Stimulated activated CD4-positive, alpha-beta T cell treated with anti-CD3 and anti-CD28 coated beads, Interleukin-1b, Interleukin-23, amount 100 ng/mL, for 1 hour (primary cell): ENCODE data around the gene ACTN1.

ENCODE experiments used
- DNase-seq, 2 donors: peaks; one replicate each; pipeline ENCODE4 v3.0.0-alpha.2; 2020; ENCODE audit warnings: low read depth in 2 of 2

Gene ACTN1

DNA sequence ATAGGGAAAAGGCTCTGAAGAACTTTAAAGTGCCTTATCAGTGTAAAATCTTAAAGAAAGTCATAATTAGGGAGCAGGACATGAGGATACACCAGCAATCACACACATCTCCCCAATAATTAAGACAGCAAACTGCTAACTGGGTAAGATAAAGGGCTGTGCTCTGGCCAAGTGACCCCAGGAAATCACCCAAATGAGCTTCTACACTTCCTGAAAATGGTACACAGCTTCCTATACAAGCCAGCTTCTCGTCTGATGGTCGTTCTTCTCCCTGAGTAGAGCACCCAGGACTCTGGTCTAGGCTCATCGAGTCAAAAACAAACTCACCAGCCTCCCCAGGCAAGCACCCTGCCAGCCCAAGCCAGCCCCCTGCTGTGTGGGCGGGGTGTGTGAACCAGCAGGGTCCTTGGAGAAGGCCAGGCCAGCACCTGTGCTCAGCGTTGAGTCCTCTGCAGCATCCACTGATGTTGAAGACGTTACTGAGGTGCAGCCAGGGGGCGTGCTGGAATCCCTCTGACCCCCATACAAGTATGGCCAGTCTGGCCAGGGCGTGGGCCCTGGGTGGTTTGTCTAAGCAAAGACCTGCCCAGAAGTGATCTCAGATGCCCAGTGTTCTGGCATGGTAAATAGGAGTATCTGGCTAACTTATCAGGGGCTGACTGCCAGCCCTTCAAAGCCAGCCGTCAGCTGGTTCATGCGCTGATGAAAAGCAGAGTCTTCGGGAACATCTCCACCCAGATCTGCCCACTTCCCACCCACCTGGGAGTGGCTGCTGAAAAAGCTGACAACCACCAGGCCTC, 41.4 kb downstream of the ACTN1 start:
- no peak for DNase-seq

DNA sequence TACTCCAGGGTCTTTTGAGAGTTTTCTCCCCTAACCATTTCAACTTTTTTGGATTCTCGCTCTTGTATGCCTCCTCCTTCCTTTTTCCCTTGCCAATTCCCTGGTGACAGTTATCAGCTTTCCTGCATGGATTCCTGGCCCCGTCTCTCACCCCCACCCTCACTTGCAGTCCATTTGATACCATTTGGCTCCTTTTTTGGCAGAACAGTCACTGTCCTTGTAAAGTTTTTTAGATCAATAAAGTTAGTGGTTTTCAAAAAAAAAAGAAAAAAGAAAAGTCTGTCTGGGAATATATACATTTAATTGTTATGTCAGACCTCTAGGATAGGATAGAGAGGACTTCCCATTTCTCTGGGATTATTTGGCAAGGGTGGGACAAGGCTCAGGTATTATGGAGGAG, 42.1 kb downstream of the ACTN1 start:
- DNase-seq: no peak

DNA sequence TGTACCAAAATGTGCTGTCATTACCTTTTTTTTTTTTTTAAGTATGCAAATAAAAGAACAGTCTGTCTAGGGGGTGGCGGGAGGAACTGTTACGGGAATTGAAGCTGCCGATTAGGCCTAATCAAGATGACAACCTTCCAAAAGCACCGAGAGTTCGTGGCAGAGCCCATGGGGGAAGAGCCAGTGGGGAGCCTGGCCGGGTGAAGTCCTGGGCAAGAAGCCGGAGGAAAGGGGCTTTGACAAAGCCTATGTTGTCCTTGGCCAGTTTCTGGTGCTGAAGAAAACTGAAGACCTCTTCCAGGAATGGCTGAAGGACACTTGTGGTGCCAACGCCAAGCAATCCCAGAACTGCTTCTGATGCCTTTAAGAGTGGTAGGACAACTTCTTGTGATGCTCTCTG, 42.6 kb downstream of the ACTN1 start:
- DNase-seq: no peak

DNA sequence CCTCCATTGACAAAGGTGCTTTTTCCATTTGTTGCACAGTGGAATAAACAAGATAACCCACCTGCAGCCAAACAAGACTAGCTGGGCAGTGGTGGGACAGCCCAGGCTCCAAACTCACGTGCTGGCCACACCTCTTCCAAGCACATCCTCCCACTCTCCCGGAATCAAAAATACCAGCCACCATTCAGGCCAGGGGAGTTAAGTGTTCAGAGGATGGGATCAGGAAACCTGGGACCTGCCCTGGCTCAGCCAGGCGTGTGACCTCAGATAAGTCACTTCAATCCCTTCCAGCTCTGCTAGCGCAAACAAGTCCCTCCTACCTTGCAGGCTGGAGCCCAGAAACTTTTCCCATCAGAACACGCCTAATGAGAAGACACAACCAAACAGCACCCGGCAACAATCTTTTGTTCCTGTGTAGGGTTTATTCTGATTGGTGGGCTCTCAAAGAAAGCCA, 43.3 kb downstream of the ACTN1 start:
- DNase-seq: no peak

DNA sequence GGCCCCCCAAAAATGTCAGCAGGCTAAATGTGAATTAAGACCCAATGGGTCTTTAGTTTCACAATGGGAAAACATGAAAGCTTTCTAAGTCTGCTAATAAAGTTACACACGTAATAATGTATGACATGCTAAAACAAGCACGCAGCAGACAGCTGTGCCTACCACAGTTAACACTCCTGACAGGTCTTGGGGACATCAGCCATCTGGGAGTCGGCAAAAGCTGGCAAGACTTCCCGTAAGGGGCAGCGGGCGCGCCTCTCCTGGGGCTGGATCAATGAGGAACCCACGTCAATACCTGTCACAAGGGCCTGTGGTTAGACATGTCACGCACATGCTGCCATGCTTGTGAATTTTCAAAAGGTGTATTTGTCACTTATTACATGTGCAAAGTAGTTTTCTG, 45.0 kb downstream of the ACTN1 start:
- no peak for DNase-seq

DNA sequence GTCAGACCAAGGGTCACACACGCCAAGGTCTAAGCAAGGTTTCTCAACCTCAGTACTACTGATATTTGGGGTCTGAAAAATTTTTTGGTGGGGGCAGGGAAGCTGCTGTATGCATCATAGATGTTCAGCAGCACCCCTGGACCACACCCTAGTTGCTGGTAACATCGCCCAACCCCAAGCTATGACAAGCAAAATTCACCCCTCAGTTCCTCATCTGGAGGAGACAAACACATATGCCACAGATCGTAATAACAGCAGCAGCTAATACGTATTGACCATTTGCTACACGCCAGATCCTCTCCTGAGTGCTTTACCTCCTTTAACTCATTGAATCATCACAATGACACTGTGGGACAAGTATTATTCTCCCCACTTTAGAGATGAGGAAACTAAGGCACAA, 46.4 kb downstream of the ACTN1 start:
- DNase-seq: no peak

DNA sequence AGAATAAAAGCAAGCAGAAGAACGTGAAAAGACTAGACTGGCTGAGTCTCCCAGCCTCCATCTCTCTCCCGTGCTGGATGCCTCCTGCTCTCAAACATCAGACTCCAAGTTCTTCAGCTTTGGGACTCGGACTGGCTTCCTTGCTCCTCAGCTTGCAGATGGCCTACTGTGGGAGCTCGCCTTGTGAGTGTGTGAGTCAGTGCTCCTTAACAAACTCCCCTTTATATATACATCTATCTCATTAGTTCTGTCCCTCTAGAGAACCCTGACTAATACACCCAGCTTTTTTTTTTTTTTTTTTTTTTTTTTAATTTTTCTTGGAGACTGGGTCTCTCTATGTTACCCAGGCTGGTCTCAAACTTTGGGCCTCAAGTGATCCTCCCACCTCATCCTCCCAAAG, 46.9 kb downstream of the ACTN1 start:
- DNase-seq: no peak

DNA sequence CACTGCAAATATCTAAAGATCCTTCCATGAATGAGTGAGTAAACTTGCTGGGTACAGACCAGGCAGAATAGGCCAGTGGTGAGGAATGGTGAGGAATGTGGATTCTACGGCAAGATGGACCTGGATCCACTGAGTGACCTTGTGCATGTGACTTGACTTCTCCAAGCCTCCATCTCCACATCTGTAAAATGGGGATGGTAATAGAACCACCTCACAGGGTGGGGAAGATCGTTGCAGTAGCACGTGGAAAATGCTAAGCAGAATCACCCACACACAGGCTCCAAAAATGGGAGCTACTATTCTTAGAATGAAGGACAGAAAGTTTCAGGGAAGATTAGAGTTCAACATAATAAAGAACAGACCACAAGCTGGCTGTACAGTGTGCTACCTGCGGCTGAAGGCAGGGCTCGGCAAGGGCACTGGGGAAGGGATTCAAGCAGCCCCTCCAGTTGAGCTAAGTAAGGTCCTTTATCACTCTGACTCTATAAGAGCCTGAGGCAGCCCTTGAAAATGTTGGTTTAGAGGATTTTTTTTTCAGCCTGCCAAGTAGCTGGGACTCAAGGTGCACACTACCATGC, 47.5 kb downstream of the ACTN1 start:
- no peak for DNase-seq

DNA sequence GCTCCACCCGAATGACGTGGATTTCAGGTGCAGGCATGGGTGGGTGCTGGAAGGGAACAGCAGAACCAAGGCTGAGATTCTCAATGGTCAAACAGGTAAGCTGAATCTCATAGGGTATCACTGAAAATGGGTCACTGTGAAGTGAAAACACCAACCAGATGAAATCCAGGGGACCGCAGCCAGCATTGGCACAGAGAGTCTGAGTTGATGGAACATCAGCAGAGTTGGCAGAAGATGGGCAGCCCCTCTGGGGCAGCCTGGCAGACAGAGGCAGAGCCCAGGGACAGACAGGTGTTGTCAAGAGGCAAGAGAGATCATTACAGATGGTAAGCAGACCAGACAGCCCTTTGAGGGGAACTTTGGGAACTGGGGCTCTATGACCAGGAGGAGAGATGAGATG, 48.0 kb downstream of the ACTN1 start:
- no peak for DNase-seq

DNA sequence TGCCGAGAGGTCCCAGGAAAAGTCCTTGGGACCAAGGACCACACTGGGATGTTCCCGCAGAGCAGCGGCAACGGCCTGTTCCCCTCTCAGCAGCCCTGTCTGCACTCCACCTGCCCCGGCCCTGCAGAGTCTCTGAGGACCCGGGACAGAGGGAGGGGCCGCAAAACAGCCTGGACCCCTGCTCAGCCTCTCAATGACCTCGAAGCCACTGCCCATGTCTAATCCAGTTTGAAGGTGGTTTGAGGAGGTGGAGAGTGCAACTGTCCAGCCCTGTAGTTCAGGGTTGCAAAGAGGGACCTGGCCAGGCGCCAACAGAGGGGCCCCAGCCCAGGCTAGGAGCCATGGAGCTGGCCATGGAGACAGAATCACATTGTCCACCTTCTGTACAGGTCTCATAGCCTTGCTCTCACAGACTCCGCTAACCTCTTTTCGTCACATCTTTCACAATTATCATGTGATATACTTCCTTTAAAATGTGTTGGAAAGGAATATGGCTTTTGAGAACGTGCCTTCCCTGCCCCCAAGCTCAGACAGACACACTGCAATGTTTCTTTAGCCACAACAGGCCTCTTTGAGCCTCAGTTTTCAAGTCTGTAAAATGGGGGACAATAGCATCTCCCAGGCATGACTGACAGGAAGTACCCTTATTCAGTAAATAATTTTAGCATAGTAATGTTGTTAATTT, 49.3 kb downstream of the ACTN1 start:
- no peak for DNase-seq

DNA sequence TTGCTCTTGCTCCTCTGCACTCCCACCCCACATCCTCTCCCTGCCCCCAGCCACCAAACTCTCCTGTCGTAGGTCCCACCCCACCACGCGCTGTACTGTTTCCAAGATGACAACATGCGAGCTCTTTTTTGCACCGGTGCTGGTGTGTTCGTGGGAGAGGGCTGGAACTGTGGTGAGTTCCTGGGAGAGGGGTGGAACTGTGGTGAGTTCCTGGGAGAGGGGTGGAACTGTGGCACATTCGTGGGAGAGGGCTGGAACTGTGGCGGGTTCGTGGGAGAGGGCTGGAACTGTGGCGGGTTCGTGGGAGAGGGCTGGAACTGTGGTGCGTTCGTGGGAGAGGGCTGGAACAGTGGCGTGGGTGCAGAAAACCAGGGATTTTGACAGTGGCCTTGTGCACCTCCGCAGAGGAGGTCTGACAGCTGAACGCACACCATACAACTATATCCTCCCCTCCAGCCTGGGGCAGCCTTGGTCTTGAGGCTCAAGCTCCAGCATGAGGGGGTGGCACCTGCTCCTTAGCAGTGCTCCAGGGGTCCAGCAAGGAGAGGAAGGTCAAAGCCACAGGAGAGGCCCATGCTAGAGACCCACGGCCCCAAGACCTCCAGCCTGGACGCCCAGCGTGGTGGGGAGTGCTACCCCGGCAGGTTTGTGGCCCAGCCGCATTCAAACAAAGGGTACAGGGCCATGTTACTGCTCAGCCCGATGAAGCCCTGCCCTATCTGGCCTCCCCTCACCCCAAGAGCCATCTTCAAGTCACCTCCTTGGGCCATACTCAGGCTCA, 50.1 kb downstream of the ACTN1 start:
- DNase-seq: no peak

DNA sequence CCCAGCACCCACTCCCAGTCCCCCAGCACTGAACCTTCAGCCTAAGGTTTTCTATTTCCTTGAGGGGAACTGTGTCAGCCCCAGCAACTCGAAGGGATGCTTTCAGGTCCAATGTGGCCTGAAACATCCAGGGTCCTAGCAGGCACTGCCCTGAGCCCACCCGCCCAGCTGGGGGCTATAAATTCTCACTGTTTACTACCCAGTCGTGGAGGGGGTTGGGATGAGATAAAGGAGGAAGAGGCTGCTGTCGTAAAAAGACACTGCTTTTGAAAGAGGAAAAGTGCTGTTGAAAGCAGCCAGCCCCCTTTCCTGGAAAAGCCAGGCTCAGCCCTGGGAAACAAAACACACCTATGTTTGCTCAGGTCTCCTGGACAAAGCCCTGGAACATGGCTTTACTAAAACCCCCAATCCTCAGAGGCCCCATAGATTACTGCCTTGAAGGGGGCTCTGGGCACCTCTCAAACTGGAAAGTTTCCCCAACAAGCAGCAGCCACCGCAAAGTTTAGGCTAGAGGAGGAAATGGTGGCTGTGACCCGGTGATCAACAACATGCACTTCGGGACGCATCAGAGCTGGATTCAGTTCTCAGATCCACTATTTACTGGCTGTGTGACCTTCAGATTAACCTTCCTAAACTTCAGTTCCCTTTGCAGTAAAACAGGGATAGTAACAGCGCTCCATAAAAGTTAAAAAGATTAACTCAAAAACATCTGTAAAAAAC, 51.0 kb downstream of the ACTN1 start:
- no peak for DNase-seq

DNA sequence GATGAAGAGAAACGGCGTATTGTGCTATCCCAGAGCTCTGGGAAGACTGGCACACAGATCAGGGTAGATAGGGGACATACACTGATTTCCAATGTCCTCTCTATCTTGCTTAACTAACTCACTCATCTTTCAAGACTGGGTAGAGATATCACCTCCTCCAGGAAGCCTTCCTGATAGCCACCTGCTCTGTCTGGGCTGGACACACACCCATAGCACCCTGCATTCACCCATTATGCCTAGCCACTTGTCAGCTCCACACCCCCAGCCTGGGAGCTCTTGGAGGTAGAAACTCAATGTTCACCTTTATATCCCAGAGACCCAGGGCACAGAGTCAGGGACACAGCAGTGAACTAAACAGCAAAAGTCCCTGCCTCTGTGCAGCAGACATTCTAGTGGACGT, 52.0 kb downstream of the ACTN1 start:
- no peak for DNase-seq

DNA sequence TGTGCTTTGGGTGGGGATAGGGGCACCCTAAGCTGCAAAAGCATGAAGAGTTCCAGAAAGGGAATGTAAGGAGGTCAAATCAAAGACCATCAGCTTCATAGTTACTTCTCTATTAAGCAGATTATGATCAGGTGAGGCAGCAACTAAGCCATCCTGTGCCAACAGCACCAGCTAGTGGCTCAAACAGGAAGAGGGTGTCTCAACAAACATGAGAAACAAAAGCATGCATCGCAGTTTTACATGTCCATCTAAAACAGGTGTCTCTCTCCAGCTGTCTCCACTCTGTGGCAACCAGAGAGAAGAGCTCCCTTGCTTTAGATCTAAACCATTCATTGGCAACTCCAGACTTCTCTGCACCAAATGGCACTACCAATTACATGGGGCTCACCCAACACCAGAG, 52.9 kb downstream of the ACTN1 start:
- no peak for DNase-seq

DNA sequence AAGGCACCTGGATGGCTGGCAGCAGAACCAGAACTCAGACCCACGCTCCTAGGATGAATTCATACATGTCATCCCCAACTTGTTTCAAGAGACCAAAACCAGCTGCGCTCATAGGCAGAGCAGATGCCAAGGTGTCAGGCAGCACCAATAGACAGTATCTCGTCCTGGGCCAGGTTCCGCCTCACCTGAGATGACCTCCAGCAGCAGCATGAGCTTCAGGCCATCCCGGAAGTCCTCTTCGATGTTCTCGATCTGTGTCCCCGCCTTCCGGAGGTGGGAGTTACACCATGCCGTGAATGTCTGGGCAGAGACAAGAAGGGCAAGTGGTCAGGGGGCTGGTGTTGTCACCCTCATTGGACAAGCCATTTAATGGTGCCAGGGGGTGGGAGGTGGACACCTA, 53.7 kb downstream of the ACTN1 start:
- DNase-seq: no peak

DNA sequence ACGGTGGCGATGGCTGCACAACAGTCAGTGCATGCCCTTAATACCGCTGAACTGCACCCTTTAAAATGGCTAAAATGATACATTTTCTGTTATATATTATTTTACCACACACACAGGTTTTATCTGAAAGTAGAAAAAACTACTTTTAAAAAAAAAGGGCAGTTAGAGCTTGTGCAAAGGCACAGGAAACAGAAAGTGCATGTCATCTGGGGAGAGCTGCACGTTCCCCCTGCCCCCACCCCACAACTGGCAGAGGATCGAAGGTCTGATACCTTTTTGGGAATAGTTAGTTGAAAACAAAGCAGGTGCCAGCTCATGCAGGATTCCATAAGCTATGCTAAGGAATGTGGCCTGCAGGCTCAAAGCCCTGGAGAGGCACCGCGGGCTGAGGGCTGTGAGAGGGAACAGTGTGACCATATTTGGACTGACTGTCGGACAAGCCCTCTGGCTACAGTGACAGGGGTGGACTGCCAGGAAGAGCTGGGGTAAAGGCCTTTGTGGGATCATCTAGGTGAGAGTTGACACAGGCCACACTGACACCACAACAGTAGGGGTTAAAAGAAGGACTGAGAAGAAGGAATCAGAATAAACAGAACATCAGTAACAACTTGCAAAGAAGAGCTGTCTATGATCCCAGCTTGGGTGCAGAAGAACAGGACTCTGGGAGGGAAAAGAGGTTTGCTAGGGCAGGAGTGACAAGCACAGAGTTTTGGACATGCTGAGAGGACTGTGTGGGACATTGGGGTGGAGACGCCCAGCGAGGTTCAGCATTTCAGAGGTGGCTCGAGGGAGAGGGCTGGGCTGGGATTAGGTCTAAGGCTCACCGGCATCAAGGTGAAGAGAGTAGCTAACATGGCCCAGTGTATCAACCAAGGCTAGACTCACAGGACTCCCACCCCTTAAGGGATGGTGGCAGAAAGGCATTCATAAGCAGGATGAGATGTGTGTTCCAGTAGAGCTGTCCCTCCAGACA, 54.6 kb downstream of the ACTN1 start:
- no peak for DNase-seq

DNA sequence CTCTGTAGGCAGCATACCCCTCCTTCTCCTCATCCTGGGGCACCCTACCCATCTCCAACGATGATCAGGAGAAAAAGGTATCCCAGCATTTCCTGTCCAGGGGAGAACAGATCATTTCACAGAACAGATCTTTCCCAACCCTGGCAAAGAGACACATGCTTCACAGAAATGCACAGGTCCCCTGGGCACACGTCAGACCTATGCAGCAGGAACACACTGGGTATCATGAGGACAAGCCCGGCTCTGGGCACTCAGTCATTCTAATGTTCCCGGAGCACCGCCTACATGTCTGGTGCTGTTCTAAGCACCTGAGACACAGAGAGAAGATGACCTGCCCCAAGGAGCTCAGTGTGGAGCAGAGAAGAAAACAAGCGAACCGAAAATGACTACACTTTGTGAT, 56.2 kb downstream of the ACTN1 start:
- DNase-seq: no peak

DNA sequence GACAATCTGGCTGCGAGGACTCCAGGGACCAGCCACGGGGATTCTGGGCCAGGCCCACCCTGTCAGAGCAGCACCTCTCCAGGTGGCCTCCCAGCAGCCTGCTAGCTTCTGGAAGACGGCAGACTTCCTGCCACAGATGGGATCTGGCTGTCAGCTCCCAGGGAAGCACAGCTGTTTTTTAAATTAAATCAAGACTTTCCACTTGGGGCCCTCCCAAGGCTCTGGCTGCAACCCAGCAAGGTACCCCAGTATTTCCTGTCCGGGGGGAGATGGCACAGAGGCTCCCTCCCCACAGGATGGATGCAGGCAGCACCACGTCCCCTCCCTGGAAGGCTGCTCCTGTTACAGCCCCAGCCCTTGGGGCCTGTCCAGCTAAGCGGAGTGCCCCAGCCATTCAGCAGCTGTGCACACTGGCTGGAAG, 56.9 kb downstream of the ACTN1 start:
- DNase-seq: no peak

DNA sequence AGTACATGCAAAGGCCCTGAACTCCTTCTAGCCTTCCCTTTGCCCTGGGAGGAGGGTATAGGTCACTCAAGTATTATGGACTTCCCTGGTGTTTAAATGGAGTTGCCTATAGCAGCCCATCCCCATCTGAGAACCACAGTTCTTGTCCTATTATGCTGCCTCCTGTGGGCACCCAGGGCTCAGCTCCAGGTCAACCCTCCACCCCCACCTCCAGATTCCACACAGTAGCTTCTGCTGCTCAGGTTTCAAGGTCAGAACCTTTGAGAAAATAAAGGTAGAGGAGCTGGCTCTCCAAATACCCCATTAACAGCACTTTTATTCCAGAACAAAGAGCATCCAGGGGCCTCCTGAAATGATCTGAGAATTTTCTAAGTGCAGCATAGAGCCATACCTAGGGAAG, 57.4 kb downstream of the ACTN1 start:
- no peak for DNase-seq

DNA sequence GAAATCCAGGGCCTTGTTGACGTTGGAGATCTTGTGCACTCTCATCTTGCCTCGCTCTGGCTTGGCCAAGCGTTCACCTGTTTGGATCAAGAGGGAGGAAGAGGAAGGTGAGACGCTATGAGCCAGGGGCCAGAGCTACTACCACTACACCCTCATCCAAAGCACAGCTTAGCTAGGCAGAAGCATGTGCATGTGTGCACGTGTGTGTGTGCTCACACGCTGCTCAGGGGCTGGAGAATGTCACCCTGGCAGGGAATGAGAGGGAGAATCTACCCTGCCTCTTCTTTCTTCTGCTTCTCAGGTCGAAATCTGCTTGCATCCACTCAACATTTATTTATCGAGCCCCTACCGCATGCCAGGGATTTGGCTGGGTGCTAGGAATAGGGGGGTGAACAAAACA, 58.1 kb downstream of the ACTN1 start:
- DNase-seq: no peak
